Neural progenitor cell (in vitro differentiated cells): ENCODE measurements around the gene C9orf72. TPM values are rescaled to one million over a fixed set of nuclear protein-coding genes. Genes with fewer than 3 reads are reported as not detected.
A peak's percentile ranks its signal among the peaks of the same experiment; 100 is the strongest.

Experiments
- DNase-seq: peaks from one replicate; pipeline ENCODE4 v3.0.0-alpha.2; 2016; ENCODE audit warnings: low spot score
- H2AFZ ChIP-seq: fragments of 200-600 bp; sonication (generic); replicated peaks from 2 replicates; pipeline ENCODE4 v1.6.1; 2016; ENCODE audit warnings: antibody characterized with exemption
- H3F3A ChIP-seq: fragments of 200-600 bp; sonication (generic); 2 replicates; pipeline ENCODE4 v1.6.1; 2016; ENCODE audit warnings: antibody characterized with exemption, low read depth
- H3K27ac ChIP-seq: fragments of 200-600 bp; sonication (generic); 2 replicates; pipeline ENCODE4 v1.5.1; 2016; ENCODE audit warnings: mild to moderate bottlenecking
- H3K27me3 ChIP-seq: fragments of 200-600 bp; sonication (generic); 2 replicates; pipeline ENCODE4 v1.6.1; 2016; ENCODE audit warnings: mild to moderate bottlenecking, moderate library complexity
- H3K36me3 ChIP-seq: fragments of 200-600 bp; sonication (generic); 2 replicates; pipeline ENCODE4 v1.5.1; 2016
- H3K4me1 ChIP-seq: fragments of 200-600 bp; sonication (generic); 2 replicates; pipeline ENCODE4 v1.6.1; 2016; ENCODE audit warnings: mixed run types
- H3K4me2 ChIP-seq: fragments of 200-600 bp; sonication (generic); 2 replicates; pipeline ENCODE4 v1.6.1; 2016
- H3K4me3 ChIP-seq: fragments of 200-600 bp; sonication (generic); 2 replicates; pipeline ENCODE4 v1.5.1; 2016
- H3K79me2 ChIP-seq: fragments of 200-600 bp; sonication (generic); 2 replicates; pipeline ENCODE4 v1.6.1; 2016; ENCODE audit warnings: low read depth
- H3K9ac ChIP-seq: fragments of 200-600 bp; sonication (generic); 2 replicates; pipeline ENCODE4 v1.6.1; 2016
- H3K9me3 ChIP-seq: fragments of 200-600 bp; sonication (generic); 2 replicates; pipeline ENCODE4 v1.5.1; 2016; ENCODE audit warnings: low read depth
- H4K20me1 ChIP-seq: fragments of 200-600 bp; sonication (generic); 2 replicates; pipeline ENCODE4 v1.6.1; 2016; ENCODE audit warnings: low read depth
- H3K27ac Mint-ChIP-seq: 3 replicates; pipeline ENCODE4 v1.8.0; 2021; ENCODE audit warnings: mixed read lengths
- H3K27me3 Mint-ChIP-seq: 2 replicates; pipeline ENCODE4 v1.8.0; 2022; ENCODE audit warnings: low read depth, mild to moderate bottlenecking, inconsistent platforms, moderate library complexity, mixed read lengths; ENCODE audit not compliant: insufficient read depth
- H3K36me3 Mint-ChIP-seq: 3 replicates; pipeline ENCODE4 v1.8.0; 2021; ENCODE audit warnings: mixed read lengths
- H3K4me1 Mint-ChIP-seq: 3 replicates; pipeline ENCODE4 v1.8.0; 2021; ENCODE audit warnings: mixed read lengths
- H3K4me3 Mint-ChIP-seq: 3 replicates; pipeline ENCODE4 v1.8.0; 2021; ENCODE audit warnings: mild to moderate bottlenecking, moderate library complexity, mixed read lengths
- H3K9me3 Mint-ChIP-seq: 3 replicates; pipeline ENCODE4 v1.8.0; 2020; ENCODE audit warnings: mixed read lengths
- EZH2 ChIP-seq: fragments of 200-600 bp; sonication (generic); IDR thresholded peaks from 2 replicates; pipeline ENCODE4 v1.6.1; 2017; ENCODE audit warnings: antibody characterized with exemption, mild to moderate bottlenecking, moderate library complexity
- EZH2phosphoT487 ChIP-seq: fragments of 200-600 bp; sonication (generic); IDR thresholded peaks from 2 replicates; pipeline ENCODE4 v1.6.1; 2017; ENCODE audit warnings: antibody characterized with exemption
- total RNA-seq: library from RNA; depleted of rRNA; stranded (reverse); fragments of >200 nt; gene quantifications from 2 replicates; pipeline ENCODE4 v1.2.3, GENCODE V29; 2015; ENCODE audit warnings: low replicate concordance
- TF ChIP-seq, protein P1 (sequence below): fragments of 200-600 bp; sonication (generic); IDR thresholded peaks from 2 replicates; pipeline ENCODE4 v1.5.1; 2017; ENCODE audit warnings: antibody characterized with exemption, mild to moderate bottlenecking

Gene C9orf72
- total RNA-seq, 1 donor from 2014 or later, result 107 TPM

DNA sequence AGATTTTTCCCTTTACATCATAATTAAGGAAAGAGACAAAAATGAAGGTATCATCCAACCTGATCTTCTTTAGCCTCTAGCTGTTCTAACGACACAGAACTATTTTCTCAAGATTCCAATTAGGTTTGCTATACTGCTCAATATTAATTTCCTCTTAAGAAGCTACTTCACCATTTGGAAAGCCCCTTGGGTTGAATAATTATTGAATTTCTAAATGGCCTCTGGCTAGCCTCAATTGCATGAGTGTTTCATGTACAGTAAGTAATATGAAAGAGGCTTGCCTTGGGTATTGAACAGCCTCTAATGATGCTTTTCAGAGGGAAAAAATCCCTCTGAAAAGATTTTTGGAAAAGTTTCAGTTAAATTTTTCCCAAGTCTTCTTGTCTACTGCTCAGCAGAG lies 40.0 kb downstream of the C9orf72 start:
- no peaks in the 10 kb centered on the region for H3K79me2 ChIP-seq
- no peak overlapping the region for H3K4me3 Mint-ChIP-seq
- peaks cover 11% of the 10 kb centered on the region for H3F3A ChIP-seq
- H3K36me3 Mint-ChIP-seq, result peaks cover 14% of the 10 kb centered on the region
- H3K4me3 ChIP-seq, result no peak overlapping the region
- DNase-seq, result no peak
- H3K4me1 Mint-ChIP-seq, result peaks cover 40% of the 10 kb centered on the region
- H3K27ac Mint-ChIP-seq, result no peak overlapping the region
- no peak overlapping the region for H3K4me2 ChIP-seq
- no peaks in the 10 kb centered on the region for H3K36me3 ChIP-seq
- no peaks in the 10 kb centered on the region for H3K27me3 Mint-ChIP-seq
- H4K20me1 ChIP-seq, result no peaks in the 10 kb centered on the region
- no peak overlapping the region for H3K9ac ChIP-seq
- H2AFZ ChIP-seq, result no peak overlapping the region
- H3K4me1 ChIP-seq, result peaks cover 32% of the 10 kb centered on the region
- no peaks in the 10 kb centered on the region for H3K9me3 ChIP-seq
- no peak overlapping the region for H3K27ac ChIP-seq
- H3K9me3 Mint-ChIP-seq, result no peaks in the 10 kb centered on the region
- TF ChIP-seq EZH2, result no peak
- TF ChIP-seq, protein P1, sequence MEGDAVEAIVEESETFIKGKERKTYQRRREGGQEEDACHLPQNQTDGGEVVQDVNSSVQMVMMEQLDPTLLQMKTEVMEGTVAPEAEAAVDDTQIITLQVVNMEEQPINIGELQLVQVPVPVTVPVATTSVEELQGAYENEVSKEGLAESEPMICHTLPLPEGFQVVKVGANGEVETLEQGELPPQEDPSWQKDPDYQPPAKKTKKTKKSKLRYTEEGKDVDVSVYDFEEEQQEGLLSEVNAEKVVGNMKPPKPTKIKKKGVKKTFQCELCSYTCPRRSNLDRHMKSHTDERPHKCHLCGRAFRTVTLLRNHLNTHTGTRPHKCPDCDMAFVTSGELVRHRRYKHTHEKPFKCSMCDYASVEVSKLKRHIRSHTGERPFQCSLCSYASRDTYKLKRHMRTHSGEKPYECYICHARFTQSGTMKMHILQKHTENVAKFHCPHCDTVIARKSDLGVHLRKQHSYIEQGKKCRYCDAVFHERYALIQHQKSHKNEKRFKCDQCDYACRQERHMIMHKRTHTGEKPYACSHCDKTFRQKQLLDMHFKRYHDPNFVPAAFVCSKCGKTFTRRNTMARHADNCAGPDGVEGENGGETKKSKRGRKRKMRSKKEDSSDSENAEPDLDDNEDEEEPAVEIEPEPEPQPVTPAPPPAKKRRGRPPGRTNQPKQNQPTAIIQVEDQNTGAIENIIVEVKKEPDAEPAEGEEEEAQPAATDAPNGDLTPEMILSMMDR, result no peak
- TF ChIP-seq EZH2phosphoT487, result no peak
- no peaks in the 10 kb centered on the region for H3K27me3 ChIP-seq

DNA sequence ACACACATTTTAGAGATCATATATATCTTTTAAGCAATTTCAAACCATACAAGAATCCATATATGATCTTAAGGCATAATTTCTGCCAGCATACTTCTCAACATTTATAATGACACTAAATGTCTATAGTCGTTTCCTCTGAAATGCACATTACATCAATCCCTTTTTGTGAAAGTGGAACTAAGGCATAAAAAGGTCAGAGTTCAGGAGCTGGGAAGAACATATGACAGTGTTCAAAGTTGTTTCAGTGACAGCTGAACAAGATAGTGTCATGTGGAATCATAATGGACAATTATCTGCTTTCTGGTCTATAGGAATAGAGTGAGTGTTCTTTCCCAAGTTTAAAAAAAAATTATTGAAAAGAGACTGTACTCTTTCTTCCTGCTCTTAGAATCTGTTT lies 41.2 kb downstream of the C9orf72 start:
- DNase-seq, result no peak
- Histone ChIP-seq H3K4me3 (no peak overlapping the region), H3K9ac (no peak overlapping the region), H4K20me1 (peaks cover 8% of the 10 kb centered on the region), H3K4me2 (no peak overlapping the region), H3K9me3 (no peaks in the 10 kb centered on the region), H3K27me3 (no peaks in the 10 kb centered on the region), H3K27ac (no peak overlapping the region), H3K4me1 (peaks cover 33% of the 10 kb centered on the region), H3K36me3 (no peaks in the 10 kb centered on the region), H3K79me2 (peaks cover 11% of the 10 kb centered on the region), H3F3A (peaks cover 22% of the 10 kb centered on the region), H2AFZ (no peak overlapping the region)
- no peaks in the 10 kb centered on the region for H3K9me3 Mint-ChIP-seq
- H3K27me3 Mint-ChIP-seq, result peaks cover 2% of the 10 kb centered on the region
- no peak overlapping the region for H3K4me3 Mint-ChIP-seq
- peaks cover 14% of the 10 kb centered on the region for H3K36me3 Mint-ChIP-seq
- TF ChIP-seq EZH2phosphoT487, result no peak
- no peak for TF ChIP-seq EZH2
- TF ChIP-seq, protein P1, result no peak
- peaks cover 38% of the 10 kb centered on the region for H3K4me1 Mint-ChIP-seq
- no peak overlapping the region for H3K27ac Mint-ChIP-seq

GRCh38 chr9:27530915-27531755 lies 42.1 kb downstream of the C9orf72 start:
- H3K4me3 Mint-ChIP-seq, result no peak overlapping the region
- Histone ChIP-seq H3K9me3 (no peaks in the 10 kb centered on the region), H3F3A (peaks cover 22% of the 10 kb centered on the region), H3K9ac (no peak overlapping the region), H3K4me1 (peaks cover 33% of the 10 kb centered on the region), H3K4me2 (no peak overlapping the region), H3K4me3 (no peak overlapping the region), H4K20me1 (peaks cover 11% of the 10 kb centered on the region), H3K79me2 (peaks cover 20% of the 10 kb centered on the region), H2AFZ (no peak overlapping the region), H3K27ac (no peak overlapping the region), H3K36me3 (no peaks in the 10 kb centered on the region), H3K27me3 (no peaks in the 10 kb centered on the region)
- H3K36me3 Mint-ChIP-seq, result peaks cover 10% of the 10 kb centered on the region
- TF ChIP-seq, protein P1, result no peak
- no peak for TF ChIP-seq EZH2phosphoT487
- TF ChIP-seq EZH2, result no peak
- no peaks in the 10 kb centered on the region for H3K9me3 Mint-ChIP-seq
- peaks cover 33% of the 10 kb centered on the region for H3K4me1 Mint-ChIP-seq
- peaks cover 2% of the 10 kb centered on the region for H3K27me3 Mint-ChIP-seq
- H3K27ac Mint-ChIP-seq, result peak overlapping the region; percentile 15
- DNase-seq, result no peak
